ENCODE data around the gene PPP1R3A. TPM values are rescaled to one million over a fixed set of nuclear protein-coding genes. Genes with fewer than 3 reads are reported as not detected.

PPP1R3A gene
- total RNA-seq, 1 donor from 2014 or later: not detected

DNA sequence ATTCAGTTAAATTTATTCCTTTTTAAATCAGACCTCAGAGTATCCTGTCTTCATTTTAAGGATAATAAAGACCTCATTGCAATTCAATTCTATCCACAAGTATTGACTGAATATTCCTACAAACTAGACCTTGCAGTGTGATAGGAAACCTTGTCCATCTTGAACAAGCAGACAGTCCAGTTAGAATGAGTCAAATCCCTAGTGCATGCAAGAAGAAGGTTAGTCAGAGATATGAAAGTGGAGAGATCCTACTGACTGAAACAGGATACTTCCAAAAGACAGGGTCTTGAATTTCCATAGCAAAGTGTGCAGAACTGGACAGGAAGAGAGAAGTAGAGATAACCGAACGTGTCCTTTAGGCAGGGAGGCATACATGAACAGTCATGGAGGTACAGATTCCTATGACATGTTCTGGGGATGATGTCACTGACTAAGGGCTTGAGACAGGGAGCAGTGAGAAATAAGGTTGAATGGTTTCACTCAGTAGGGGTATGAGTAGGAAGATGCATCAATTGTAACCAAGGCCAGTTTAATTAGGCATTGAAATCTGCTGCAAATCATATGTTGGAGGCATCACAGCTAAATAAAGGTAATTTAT lies 45.2 kb downstream of the PPP1R3A start:
- TF ChIP-seq, protein P1, sequence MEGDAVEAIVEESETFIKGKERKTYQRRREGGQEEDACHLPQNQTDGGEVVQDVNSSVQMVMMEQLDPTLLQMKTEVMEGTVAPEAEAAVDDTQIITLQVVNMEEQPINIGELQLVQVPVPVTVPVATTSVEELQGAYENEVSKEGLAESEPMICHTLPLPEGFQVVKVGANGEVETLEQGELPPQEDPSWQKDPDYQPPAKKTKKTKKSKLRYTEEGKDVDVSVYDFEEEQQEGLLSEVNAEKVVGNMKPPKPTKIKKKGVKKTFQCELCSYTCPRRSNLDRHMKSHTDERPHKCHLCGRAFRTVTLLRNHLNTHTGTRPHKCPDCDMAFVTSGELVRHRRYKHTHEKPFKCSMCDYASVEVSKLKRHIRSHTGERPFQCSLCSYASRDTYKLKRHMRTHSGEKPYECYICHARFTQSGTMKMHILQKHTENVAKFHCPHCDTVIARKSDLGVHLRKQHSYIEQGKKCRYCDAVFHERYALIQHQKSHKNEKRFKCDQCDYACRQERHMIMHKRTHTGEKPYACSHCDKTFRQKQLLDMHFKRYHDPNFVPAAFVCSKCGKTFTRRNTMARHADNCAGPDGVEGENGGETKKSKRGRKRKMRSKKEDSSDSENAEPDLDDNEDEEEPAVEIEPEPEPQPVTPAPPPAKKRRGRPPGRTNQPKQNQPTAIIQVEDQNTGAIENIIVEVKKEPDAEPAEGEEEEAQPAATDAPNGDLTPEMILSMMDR (IDR thresholded peaks at IDR 0.05; ENCODE audit: partially characterized antibody, unreplicated experiment): no peak
- no peak overlapping the region for H3K27ac Mint-ChIP-seq (ENCODE audit: unreplicated experiment)
- no peak overlapping the region for H3K4me3 Mint-ChIP-seq (ENCODE audit: unreplicated experiment)
- no peaks in the 10 kb centered on the region for H3K4me1 Mint-ChIP-seq (ENCODE audit: low read depth, unreplicated experiment)
- H3K36me3 Mint-ChIP-seq (ENCODE audit: unreplicated experiment): no peaks in the 10 kb centered on the region
- H3K9me3 Mint-ChIP-seq (ENCODE audit: unreplicated experiment): no peaks in the 10 kb centered on the region
- no peak for DNase-seq
- H3K27me3 Mint-ChIP-seq (ENCODE audit: unreplicated experiment): no peaks in the 10 kb centered on the region

DNA sequence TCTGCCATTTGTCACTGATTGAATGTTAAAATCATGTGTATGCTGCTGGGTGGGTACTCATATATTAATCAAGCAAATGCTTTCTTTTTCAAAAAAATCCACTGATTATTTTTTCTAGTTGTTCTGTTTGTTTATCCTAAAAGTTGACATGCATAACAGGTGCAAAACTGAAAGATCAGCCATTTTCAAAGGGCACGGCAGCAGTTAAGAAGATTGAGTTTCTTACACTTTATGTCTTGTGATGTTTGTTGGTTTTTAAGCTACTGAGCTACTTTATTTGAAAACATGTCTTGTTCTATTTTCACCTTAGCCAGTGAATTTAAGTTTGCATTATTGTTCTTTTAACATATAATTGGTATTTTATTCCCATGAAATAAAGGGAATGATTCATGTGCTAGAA lies 45.8 kb downstream of the PPP1R3A start:
- TF ChIP-seq, protein P1 (IDR thresholded peaks at IDR 0.05; ENCODE audit: partially characterized antibody, unreplicated experiment): no peak
- DNase-seq: no peak
- Mint-ChIP-seq H3K4me3 (ENCODE audit: unreplicated experiment) (no peak overlapping the region), H3K36me3 (ENCODE audit: unreplicated experiment) (no peaks in the 10 kb centered on the region), H3K27me3 (ENCODE audit: unreplicated experiment) (no peaks in the 10 kb centered on the region), H3K27ac (ENCODE audit: unreplicated experiment) (no peak overlapping the region), H3K4me1 (ENCODE audit: low read depth, unreplicated experiment) (no peaks in the 10 kb centered on the region), H3K9me3 (ENCODE audit: unreplicated experiment) (no peaks in the 10 kb centered on the region)

DNA sequence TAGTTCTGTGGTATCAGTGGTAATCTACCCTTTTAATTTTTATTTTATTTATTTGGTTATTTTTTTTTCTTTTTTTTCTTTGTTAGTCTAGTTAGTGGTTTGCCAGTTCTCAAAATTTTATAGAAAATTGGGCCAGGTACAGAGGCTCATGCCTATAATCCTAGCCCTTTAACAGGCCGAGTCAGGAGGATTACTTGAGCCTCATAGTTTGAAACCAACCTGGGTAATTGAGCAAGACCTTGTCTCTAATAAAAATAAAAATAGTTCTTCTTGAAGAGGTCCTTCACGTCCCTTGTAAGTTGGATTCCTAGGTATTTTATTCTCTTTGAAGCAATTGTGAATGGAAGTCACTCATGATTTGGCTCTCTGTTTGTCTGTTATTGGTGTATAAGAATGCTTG lies 51.5 kb downstream of the PPP1R3A start:
- Mint-ChIP-seq H3K9me3 (ENCODE audit: unreplicated experiment) (no peaks in the 10 kb centered on the region), H3K4me1 (ENCODE audit: low read depth, unreplicated experiment) (no peaks in the 10 kb centered on the region), H3K27me3 (ENCODE audit: unreplicated experiment) (no peaks in the 10 kb centered on the region), H3K4me3 (ENCODE audit: unreplicated experiment) (no peak overlapping the region), H3K27ac (ENCODE audit: unreplicated experiment) (no peak overlapping the region), H3K36me3 (ENCODE audit: unreplicated experiment) (no peaks in the 10 kb centered on the region)
- DNase-seq: no peak
- TF ChIP-seq, protein P1 (IDR thresholded peaks at IDR 0.05; ENCODE audit: partially characterized antibody, unreplicated experiment): no peak

DNA sequence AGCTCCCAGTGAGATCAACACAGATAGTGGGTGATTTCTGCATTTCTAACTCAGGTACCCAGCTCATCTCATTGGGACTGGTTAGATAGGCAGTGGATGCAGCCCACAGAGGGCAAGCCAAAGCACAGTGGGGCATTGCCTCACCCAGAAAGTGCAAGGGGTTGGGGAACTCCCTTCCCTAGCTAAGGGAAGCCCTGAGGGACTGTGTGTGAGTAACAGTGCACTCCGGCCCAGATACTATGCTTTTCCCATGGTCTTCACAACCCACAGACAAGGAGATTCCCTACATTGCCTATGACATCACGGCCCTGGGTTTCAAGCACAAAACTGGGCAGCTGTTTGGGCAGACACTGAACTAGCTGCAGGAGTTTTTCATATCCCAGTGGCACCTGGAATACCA lies 62.8 kb downstream of the PPP1R3A start:
- Mint-ChIP-seq H3K36me3 (ENCODE audit: unreplicated experiment) (no peaks in the 10 kb centered on the region), H3K9me3 (ENCODE audit: unreplicated experiment) (no peaks in the 10 kb centered on the region), H3K27me3 (ENCODE audit: unreplicated experiment) (no peaks in the 10 kb centered on the region), H3K4me3 (ENCODE audit: unreplicated experiment) (no peak overlapping the region), H3K4me1 (ENCODE audit: low read depth, unreplicated experiment) (no peaks in the 10 kb centered on the region), H3K27ac (ENCODE audit: unreplicated experiment) (no peak overlapping the region)
- DNase-seq: no peak
- TF ChIP-seq, protein P1 (IDR thresholded peaks at IDR 0.05; ENCODE audit: partially characterized antibody, unreplicated experiment): no peak

DNA sequence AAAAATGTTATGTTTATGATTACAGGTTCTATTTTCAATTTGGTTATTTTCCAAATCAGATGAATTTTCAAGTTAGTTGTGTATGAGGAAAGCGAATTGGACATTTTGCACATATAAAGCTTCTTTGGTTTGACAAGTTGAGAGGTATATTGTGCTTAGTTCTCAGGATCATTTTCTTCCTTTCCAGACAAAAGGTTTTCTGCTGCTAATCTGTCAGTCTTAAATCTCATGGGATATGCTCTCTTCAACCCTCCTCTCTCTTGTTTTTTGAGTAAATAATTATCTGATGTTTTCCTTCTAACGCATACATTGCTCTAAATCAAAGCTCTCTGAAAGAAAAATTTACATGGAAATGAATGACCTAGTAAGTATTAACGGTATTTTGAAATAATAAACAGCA lies 77.9 kb downstream of the PPP1R3A start:
- Mint-ChIP-seq H3K27me3 (ENCODE audit: unreplicated experiment) (no peaks in the 10 kb centered on the region), H3K27ac (ENCODE audit: unreplicated experiment) (no peak overlapping the region), H3K4me3 (ENCODE audit: unreplicated experiment) (no peak overlapping the region), H3K4me1 (ENCODE audit: low read depth, unreplicated experiment) (peaks cover 22% of the 10 kb centered on the region), H3K36me3 (ENCODE audit: unreplicated experiment) (no peaks in the 10 kb centered on the region), H3K9me3 (ENCODE audit: unreplicated experiment) (no peaks in the 10 kb centered on the region)
- TF ChIP-seq, protein P1 (IDR thresholded peaks at IDR 0.05; ENCODE audit: partially characterized antibody, unreplicated experiment): no peak
- DNase-seq: no peak
